HG02678 (cell line): ENCODE measurements around the gene BCL11A.

Source experiments
- ATAC-seq: cut with Tn5 transposase; IDR thresholded peaks from one replicate; pipeline ENCODE4 v1.9.1; 2021; ENCODE audit warnings: mild to moderate bottlenecking, moderate library complexity; ENCODE audit not compliant: unreplicated experiment

Gene BCL11A

DNA sequence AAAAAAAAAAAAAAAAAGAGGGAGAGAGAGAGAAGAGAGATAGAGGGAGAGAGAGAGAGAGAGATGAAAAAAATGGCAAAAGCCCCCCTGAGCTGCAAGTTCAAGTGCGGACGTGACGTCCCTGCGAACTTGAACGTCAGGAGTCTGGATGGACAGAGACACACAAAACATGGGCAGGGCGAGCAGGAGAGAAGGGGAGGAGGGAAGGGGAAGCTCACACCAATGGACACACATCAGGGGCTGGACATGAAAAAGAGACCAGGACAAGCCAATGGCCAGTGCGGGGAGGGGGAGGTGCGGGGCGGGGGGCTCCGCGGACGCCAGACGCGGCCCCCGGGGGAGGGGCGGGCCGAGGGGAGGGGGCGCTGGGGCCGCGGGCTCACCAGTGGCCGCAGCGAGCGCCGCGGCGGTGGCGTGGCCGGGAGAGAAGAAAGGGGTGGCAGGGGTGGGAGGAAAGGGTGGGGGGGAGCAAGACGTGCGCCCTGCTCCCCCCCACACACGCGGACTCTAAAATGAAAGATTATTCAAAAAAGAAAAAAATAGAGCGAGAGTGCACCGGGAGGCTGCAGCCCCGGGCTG is at the start of gene BCL11A:
Gene BCL11A, minus strand, starts transcription at position 160 of the 579 bp plus-strand sequence. CDS start 384 bp downstream, outside the sequence.
- no peak for ATAC-seq

DNA sequence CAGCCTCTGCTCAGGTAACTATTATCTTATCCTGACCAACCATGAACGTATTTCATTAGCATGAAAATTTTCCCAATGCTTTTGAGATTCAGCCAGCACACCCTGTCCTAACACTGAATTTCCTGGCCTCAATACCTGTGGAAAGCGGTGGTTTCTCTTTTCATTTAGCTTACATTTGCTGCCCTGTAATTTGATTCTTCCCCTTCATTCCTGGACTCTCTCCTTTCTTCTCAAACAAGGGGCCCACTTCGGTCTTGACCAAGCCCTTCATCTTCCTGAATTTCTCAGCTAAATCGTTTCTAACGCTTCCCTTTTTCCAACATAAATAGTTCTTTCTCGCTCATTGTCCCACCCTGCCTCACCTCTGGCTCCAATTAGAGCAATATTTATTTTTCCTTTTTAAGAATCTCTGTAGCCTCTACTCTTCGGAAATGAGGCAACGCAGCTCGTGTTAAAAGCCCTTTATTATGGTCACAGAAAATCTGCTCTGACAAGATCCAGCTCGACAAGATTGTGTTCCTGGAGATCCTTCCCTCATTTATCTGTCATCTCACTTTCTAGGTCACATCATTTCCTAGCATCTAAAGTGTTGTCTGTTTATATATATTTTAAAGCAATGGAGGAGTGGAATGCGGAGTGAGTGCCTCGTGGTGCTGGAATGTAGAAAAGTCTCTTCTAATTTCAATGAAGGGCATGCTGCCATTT is 49.5 kb upstream of the BCL11A start:
- ATAC-seq, result no peak

- no peak for ATAC-seq
These were observed 48.9 kb upstream of the BCL11A start for GRCh38 chr2:60602388-60602787.

DNA sequence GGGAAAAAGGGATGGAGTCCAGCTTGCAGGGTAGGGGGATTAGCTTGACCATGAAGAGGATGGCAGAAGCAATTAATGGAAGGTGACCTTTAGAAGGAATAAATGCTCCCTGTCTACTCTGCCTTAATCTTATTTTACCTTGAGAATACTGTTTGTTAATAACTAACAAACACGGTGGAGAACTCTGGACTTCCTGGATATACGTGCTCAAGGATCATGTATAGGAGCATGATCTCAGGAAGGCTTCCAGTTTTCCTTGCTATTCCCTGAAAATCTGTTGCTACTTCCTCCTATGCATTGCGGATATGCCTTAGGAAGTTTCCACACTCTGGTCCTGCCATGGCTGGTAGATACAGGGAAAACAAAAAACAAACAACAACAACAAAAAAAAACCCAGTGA is 44.8 kb upstream of the BCL11A start:
- ATAC-seq, result no peak

- ATAC-seq, result no peak
These were observed 43.9 kb upstream of the BCL11A start for GRCh38 chr2:60597346-60597745.

DNA sequence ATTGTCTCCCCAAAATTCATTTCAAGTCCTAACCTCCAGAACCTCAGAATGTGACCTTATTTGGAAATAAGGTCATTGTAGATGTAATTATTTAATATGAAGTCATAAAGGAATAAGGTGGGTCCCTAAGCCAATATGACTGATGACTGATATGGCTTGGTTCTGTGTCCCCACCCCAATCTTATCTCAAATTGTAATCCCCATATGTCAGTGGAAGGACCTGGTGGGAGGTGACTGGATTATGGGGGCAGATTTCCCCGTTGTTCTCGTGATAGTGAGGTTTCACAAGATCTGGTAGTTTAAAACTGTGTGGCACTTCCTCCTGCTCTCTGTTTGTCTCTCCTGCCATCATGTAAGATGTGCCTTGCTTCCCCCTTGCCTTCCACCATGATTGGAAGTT is 43.0 kb upstream of the BCL11A start:
- ATAC-seq, result no peak

DNA sequence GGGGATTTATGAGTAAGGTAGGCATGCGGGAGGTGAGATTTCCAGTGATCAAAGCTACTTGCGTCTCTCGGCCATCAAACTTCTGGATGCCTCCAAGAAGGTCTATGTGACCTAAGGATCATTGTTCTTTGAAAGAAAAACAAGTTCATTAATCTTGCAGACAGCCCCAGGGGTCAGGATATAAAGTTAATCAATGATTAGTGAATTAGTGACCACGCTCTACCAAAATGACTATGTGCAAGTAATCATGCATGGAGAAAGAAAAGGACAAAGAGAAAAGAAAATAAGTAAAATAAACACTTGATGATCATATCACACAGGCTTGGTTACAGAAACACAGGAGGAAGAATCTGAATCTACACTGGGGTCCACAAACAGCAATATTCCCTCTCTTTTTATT is 42.5 kb upstream of the BCL11A start:
- ATAC-seq, result no peak

GRCh38 chr2:60589104-60589503 is 35.6 kb upstream of the BCL11A start:
- ATAC-seq, result no peak

- ATAC-seq, result no peak
These were observed 32.6 kb upstream of the BCL11A start for GRCh38 chr2:60586081-60586480.

- no peak for ATAC-seq
These were observed 31.8 kb upstream of the BCL11A start for GRCh38 chr2:60585276-60585675.

- ATAC-seq, result no peak
These were observed 30.1 kb upstream of the BCL11A start for GRCh38 chr2:60583604-60584003.

- peak; percentile 97 for ATAC-seq
These were observed 28.2 kb upstream of the BCL11A start for GRCh38 chr2:60581433-60582282.

DNA sequence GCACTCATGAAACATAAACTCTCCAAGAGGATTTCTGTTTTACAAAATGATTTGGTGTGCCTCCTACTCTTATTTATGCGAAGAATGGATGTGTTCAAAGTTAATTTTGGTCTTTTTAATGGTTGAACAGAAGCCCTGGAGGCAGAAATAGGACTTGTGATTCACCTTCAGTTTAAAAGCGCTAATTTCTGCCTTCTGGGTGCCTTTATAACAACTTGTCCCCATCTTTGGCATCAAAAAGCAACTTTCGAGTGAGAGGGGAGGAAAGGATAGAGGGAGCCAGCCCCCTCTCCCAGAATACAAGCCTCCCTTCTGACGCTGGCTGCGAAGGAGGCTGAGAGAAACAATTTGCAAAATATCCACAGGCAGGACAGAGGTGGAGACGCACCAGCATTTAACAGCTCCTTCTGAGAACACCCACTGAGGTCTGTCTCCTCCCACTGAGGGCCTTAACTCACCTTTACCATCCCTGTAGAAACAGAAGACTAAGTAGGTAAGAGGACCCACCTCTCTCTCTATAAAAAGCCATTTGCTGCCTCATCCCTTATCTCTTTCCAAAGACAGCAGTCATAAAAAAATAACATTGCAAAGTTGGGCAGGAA is 24.3 kb upstream of the BCL11A start:
- no peak for ATAC-seq

- ATAC-seq, result no peak
These were observed 19.8 kb upstream of the BCL11A start for GRCh38 chr2:60573251-60573650.

DNA sequence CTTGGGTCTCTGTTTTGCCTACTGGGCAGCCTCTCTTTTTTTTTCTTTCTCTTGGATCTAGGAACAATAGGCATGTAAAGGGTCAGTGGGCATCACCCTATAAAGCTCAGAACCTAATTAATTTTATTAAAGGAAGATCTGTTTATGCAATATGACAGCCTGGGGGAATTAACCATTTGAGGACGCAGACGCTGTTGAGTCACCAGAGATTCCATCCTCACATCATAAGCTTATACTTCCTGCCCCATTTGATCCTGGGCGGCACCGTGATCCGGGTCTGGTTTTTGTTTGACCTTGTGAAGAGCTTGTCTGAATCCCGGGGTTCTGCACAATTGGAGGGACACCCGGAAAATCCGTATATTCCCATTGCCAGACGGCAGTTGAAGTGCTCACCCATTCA is 16.8 kb upstream of the BCL11A start:
- ATAC-seq, result no peak

- no peak for ATAC-seq
These were observed 16.2 kb upstream of the BCL11A start for GRCh38 chr2:60569680-60570111.

GRCh38 chr2:60567919-60568768 is 14.7 kb upstream of the BCL11A start:
- no peak for ATAC-seq

- no peak for ATAC-seq
These were observed 13.6 kb upstream of the BCL11A start for GRCh38 chr2:60567096-60567495.

GRCh38 chr2:60565472-60565871 is 12.0 kb upstream of the BCL11A start:
- no peak for ATAC-seq
